Neutrophil (primary cell): ENCODE results near the gene TIPARP.

Experiments used
- H3K27ac ChIP-seq: fragments of 200-600 bp; sonication (generic); 2 replicates; pipeline ENCODE4 v1.5.1; 2016; ENCODE audit warnings: mild to moderate bottlenecking, moderate library complexity
- H3K27me3 ChIP-seq: fragments of 200-600 bp; sonication (generic); 2 replicates; pipeline ENCODE4 v1.6.0; 2016; ENCODE audit warnings: mild to moderate bottlenecking
- H3K36me3 ChIP-seq: fragments of 200-600 bp; sonication (generic); 2 replicates; pipeline ENCODE4 v1.5.1; 2017
- H3K4me1 ChIP-seq, 2 experiments: fragments of 200-600 bp in 1 of 2; sonication (generic) in 1 of 2; 1 replicate in 1 of 2; 2 replicates in 1 of 2; pipeline versions ENCODE4 v1.5.1 to v1.6.1; 2013 to 2016; ENCODE audit warnings: low read depth in 1 of 2, low read length in 1 of 2, mild to moderate bottlenecking in 1 of 2, moderate library complexity in 1 of 2; ENCODE audit not compliant: control insufficient read depth in 1 of 2, insufficient read depth in 1 of 2
- H3K4me3 ChIP-seq, 2 experiments: fragments of 200-600 bp in 1 of 2; sonication (generic) in 1 of 2; 1 replicate in 1 of 2; 2 replicates in 1 of 2; pipeline ENCODE4 v1.5.1; 2013 to 2016; ENCODE audit warnings: low read depth in 1 of 2, low read length in 1 of 2, mild to moderate bottlenecking in 1 of 2, moderate library complexity in 1 of 2
- H3K9me3 ChIP-seq: fragments of 200-600 bp; sonication (generic); 2 replicates; pipeline ENCODE4 v1.5.1; 2016
- TF ChIP-seq, protein P1 (sequence below): fragments of 200-600 bp; sonication (generic); IDR thresholded peaks from 2 replicates; pipeline ENCODE4 v1.5.1; 2016; ENCODE audit warnings: antibody characterized with exemption

Gene TIPARP

DNA sequence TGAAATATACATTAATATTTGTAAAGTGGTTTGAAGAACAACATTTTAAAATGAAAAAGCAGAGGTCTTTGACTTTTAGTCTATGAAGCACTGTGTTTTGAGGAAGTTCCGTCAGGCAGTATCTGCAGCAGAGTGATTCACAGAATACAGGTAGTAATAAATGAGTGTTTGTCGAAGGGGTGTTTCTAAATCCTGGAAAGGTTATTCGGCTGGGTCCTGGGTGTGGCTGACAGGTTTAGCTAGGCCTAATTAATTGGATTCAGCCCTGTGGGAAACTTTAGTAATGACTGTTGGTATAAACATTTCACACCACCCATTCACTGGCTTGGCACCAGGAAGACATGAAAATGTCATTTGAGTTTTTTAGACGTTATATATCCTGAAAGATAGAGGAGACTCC lies 51.3 kb downstream of the TIPARP start:
- Histone ChIP-seq H3K27me3 (no peaks in the 10 kb centered on the region), H3K27ac (no peak overlapping the region), H3K36me3 (no peaks in the 10 kb centered on the region), H3K9me3 (no peaks in the 10 kb centered on the region), H3K4me3 (no peak overlapping the region), H3K4me1 (no peaks in the 10 kb centered on the region)
- TF ChIP-seq, protein P1, sequence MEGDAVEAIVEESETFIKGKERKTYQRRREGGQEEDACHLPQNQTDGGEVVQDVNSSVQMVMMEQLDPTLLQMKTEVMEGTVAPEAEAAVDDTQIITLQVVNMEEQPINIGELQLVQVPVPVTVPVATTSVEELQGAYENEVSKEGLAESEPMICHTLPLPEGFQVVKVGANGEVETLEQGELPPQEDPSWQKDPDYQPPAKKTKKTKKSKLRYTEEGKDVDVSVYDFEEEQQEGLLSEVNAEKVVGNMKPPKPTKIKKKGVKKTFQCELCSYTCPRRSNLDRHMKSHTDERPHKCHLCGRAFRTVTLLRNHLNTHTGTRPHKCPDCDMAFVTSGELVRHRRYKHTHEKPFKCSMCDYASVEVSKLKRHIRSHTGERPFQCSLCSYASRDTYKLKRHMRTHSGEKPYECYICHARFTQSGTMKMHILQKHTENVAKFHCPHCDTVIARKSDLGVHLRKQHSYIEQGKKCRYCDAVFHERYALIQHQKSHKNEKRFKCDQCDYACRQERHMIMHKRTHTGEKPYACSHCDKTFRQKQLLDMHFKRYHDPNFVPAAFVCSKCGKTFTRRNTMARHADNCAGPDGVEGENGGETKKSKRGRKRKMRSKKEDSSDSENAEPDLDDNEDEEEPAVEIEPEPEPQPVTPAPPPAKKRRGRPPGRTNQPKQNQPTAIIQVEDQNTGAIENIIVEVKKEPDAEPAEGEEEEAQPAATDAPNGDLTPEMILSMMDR: no peak

DNA sequence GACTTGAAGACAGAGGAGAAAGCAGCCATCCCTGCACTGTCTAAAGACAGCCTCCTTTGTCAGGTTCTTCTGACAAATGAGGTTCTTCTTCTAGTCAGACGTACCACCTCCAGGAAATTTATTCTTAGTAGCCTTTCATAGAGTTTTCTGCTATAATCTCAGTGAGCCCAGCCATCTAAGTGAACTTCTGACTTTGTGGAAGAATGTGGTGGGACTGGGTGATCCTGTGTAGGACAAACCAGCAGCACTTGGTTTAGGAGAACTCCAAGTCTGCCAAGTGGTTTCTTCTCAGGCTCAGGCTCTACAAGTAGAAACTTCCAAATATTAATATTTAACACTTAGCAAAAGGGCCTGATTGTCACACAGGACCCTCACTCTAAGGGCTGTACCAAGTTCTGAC lies 52.1 kb downstream of the TIPARP start:
- no peak overlapping the region for H3K4me3 ChIP-seq
- H3K36me3 ChIP-seq: no peaks in the 10 kb centered on the region
- H3K27ac ChIP-seq: no peak overlapping the region
- TF ChIP-seq, protein P1: no peak
- H3K27me3 ChIP-seq: no peaks in the 10 kb centered on the region
- no peaks in the 10 kb centered on the region for H3K9me3 ChIP-seq
- no peaks in the 10 kb centered on the region for H3K4me1 ChIP-seq

- no peak overlapping the region for H3K27ac ChIP-seq
- H3K27me3 ChIP-seq: no peaks in the 10 kb centered on the region
- no peaks in the 10 kb centered on the region for H3K36me3 ChIP-seq
- TF ChIP-seq, protein P1: no peak
- no peaks in the 10 kb centered on the region for H3K9me3 ChIP-seq
- no peak overlapping the region for H3K4me3 ChIP-seq
- no peaks in the 10 kb centered on the region for H3K4me1 ChIP-seq
Observed at GRCh38 chr3:156727519-156728205, 53.3 kb downstream of the TIPARP start.

GRCh38 chr3:156728267-156728985 lies 54.0 kb downstream of the TIPARP start:
- Histone ChIP-seq H3K27me3 (no peaks in the 10 kb centered on the region), H3K4me3 (no peak overlapping the region), H3K9me3 (no peaks in the 10 kb centered on the region), H3K36me3 (no peaks in the 10 kb centered on the region), H3K27ac (no peak overlapping the region), H3K4me1 (no peaks in the 10 kb centered on the region)
- TF ChIP-seq, protein P1: no peak

DNA sequence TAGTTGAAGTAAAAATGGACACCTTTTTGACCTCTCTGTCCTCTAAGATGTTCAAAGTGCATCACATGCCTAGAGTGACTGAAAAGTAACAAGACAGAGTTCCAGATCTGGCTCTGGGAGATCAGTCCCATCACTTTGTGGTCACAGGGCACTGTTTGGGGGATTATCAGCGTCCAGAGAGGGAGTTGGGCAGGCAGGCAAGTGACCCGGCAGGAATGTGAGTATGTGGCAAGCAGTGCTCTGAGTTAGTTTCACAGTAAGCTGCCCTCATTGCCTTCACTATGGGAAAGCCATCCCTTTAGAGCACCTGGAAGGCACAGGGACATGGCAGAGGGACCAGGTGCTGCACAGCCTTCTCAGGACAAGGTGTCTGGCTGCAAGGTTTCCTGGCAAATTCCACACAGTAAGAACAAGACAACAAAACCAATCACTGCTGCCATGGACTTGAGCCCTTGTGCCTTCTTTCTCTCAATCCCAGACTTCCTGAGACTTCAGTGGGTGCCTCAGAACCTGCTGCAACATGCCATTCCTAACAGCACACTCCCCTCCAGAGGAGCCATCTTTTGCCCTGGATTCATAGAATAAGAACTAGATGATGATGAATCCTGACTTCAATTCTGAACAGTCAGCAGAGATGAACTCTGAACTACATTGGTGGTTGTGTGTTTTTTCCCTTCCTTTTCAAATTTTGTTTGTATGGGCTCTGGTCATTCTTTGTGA lies 55.2 kb downstream of the TIPARP start:
- TF ChIP-seq, protein P1: no peak

More for the DNA sequence above, 55.2 kb downstream of the TIPARP start:
- no peak overlapping the region for H3K4me3 ChIP-seq
- H3K9me3 ChIP-seq: no peaks in the 10 kb centered on the region
- no peaks in the 10 kb centered on the region for H3K4me1 ChIP-seq
- no peaks in the 10 kb centered on the region for H3K27me3 ChIP-seq
- no peak overlapping the region for H3K27ac ChIP-seq
- H3K36me3 ChIP-seq: no peaks in the 10 kb centered on the region
